Measurements from ENCODE around the gene NPR2. TPM values are rescaled to one million over a fixed set of nuclear protein-coding genes. Genes with fewer than 3 reads are reported as not detected.

Gene NPR2
- total and polyA plus RNA-seq, 2 of the 13 experiments (the other 11 are each of a cell fraction or from before 2014, with no cell fraction given), result 7.4 to 9.4 TPM

GRCh38 chr9:35749515-35750255 is 41.7 kb upstream of the NPR2 start (continued):
- TF ChIP-seq RNF219 (CRISPR knock-in tag; IDR thresholded peaks at IDR 0.05), result no peak
- TF ChIP-seq HINFP (CRISPR knock-in tag; IDR thresholded peaks at IDR 0.05; ENCODE audit: low read depth), result no peak
- TF ChIP-seq FIP1L1 (IDR thresholded peaks at IDR 0.05; ENCODE audit: borderline replicate concordance, insufficient read depth, low read depth, low read length), result no peak
- TF ChIP-seq FOXA3 (CRISPR knock-in tag; IDR thresholded peaks at IDR 0.05), result no peak
- no peak for TF ChIP-seq CSRNP2 (CRISPR knock-in tag; conservative IDR thresholded peaks at IDR 0.05; ENCODE audit: low read depth)
- no peak for TF ChIP-seq ZFAT (CRISPR knock-in tag; conservative IDR thresholded peaks at IDR 0.05)
- no peak for TF ChIP-seq MAFF (IDR thresholded peaks at IDR 0.05; ENCODE audit: low read depth, low read length)
- TF ChIP-seq ZBTB14 (CRISPR knock-in tag; IDR thresholded peaks at IDR 0.05), result no peak
- no peak for TF ChIP-seq ZNF605 (CRISPR knock-in tag; IDR thresholded peaks at IDR 0.05)
- TF ChIP-seq ZSCAN30 (CRISPR knock-in tag; IDR thresholded peaks at IDR 0.05), result no peak
- no peak for TF ChIP-seq SRSF9 (IDR thresholded peaks at IDR 0.05; ENCODE audit: borderline replicate concordance, insufficient read depth, low read depth, low read length, poor library complexity, severe bottlenecking)
- TF ChIP-seq SMC3 (IDR thresholded peaks at IDR 0.05; ENCODE audit: low read length), result no peak
- TF ChIP-seq PRDM4 (CRISPR knock-in tag; IDR thresholded peaks at IDR 0.05; ENCODE audit: borderline replicate concordance), result no peak
- TF ChIP-seq ZMAT5 (CRISPR knock-in tag; IDR thresholded peaks at IDR 0.05; ENCODE audit: borderline replicate concordance, low read depth), result no peak
- TF ChIP-seq HOMEZ (CRISPR knock-in tag; IDR thresholded peaks at IDR 0.05; ENCODE audit: low read depth), result no peak
- TF ChIP-seq MEIS1 (CRISPR knock-in tag; IDR thresholded peaks at IDR 0.05; ENCODE audit: borderline replicate concordance), result no peak
- TF ChIP-seq ZBTB21 (CRISPR knock-in tag; IDR thresholded peaks at IDR 0.05), result no peak
